CD4-positive, alpha-beta T cell treated with Interleukin-2 at 100 ng/mL for 4 hours (primary cell): ENCODE results near the gene PTCH1.

Source experiments
- DNase-seq: peaks from one replicate; pipeline ENCODE4 v3.0.0-alpha.2; 2020; ENCODE audit warnings: low spot score

Gene PTCH1

GRCh38 chr9:95516734-95517558, at the start of gene PTCH1:
PTCH1 (minus strand) TSS chr9:95516971.
- DNase-seq = peak; percentile 18

- DNase-seq = no peak
These were observed 49.2 kb upstream of the PTCH1 start for GRCh38 chr9:95565982-95566381.

DNA sequence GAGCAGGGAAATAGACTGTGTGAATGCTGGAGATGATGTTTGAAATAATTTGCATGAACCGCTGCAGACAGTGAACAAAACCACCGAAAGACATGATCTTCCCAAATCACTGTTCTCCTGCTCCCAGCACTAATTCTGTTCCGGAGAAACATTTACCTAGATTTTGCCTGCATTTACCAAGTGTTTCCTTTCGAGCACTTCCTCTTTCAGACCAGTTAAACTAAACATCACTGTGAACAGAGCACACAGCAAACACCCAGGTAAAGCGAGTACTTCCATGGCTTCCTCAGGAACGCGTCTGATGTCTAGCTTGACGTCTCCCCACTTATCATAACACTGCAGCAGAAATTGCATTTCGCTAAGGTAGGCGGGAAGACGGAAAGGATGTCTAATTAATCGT, 45.1 kb upstream of the PTCH1 start:
- no peak for DNase-seq

- DNase-seq = no peak
These were observed 40.4 kb upstream of the PTCH1 start for GRCh38 chr9:95557142-95557541.

GRCh38 chr9:95556521-95556920, 39.8 kb upstream of the PTCH1 start:
- DNase-seq = no peak

GRCh38 chr9:95552814-95553546, 36.2 kb upstream of the PTCH1 start:
- no peak for DNase-seq

DNA sequence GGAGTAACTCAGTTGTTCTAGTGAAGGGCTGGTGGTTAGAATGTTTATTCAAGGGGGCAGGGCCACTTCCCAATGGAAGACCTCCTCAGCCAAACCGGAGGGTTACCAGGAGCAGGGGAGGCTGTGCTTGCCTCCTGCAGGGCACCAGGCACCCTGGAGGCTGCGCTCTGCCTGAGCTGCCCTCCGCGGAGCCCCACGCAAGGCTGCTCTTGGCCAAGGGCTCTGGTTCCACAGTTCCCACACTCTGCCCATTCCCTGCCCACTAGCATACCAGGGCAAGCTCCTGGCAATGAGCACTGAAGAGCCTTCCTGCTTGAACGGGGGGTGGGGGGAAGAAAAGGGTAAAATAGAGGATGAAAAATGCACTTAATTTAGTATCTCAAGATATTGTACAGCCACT, 35.5 kb upstream of the PTCH1 start:
- no peak for DNase-seq

- DNase-seq = no peak
These were observed 34.6 kb upstream of the PTCH1 start for GRCh38 chr9:95551406-95551805.

DNA sequence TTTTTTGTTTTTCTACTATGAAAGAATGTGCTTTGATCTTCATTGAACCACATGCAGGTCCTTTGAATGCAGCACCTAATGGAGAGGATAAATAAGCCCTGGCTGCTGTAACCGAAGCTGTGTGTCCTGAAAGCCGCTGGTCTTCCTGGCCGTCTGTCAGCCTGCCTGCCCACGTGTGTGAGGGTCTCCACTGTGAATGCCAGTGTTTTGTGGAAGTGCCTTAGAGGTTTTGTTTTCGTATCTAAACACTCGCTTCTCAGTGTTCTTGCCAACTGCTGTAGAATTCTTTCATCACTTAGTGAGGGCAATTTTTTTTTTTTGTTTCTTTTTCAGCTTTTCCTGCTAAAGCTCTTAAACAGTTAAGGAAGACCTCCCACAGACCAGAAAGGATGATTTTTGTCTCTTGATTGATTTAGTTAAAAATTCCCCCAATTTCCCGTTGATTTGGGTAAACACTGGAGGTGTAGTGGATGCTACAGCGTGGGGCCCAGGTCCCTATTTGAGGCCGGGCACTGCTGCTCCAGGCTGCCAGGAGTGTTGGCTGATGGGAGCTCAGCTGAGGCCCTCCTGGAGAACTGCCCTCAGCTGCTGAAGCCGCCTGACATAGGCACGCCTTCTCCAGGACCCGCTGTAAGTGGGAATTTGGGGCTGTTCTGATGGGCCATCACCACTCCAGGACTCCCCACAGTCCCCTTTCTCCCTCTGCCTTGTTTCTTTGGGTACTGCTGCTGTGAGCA, 29.2 kb upstream of the PTCH1 start:
- no peak for DNase-seq

DNA sequence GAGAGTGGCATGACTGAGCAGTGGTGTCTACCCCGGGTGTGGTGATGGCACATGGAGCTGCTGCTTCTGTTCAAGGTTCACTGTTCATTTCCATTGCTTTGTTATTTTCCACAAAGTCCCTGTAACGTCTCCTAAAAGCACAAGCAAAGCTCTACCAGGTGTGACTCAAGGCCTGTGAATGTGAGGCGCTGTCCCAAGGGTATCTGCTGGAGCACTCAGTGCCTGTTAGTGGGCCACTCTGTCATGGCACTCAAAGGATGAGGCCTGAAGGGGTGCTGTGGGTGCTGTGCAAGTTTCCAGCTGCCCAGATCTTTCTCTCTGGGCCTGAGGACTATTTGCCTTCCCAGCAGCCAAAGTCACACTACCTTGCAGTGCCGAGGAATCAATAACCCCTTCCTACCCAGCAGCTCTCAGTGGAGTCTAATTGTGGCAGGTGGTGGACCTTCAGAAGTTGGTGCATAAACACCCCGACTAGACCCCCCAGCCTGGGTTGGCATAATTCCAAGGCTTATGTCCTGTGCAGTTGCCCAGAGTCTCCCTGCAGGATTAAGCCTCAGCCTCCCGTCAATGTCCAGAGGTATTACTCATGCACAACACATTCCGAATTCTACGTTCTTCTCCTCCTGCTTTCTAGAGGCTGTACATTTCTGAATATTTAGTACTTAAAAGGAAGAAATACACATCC, 17.4 kb upstream of the PTCH1 start:
- no peak for DNase-seq

GRCh38 chr9:95529910-95530309, 13.1 kb upstream of the PTCH1 start:
- no peak for DNase-seq

GRCh38 chr9:95528908-95529502, 12.2 kb upstream of the PTCH1 start:
- no peak for DNase-seq

GRCh38 chr9:95522871-95523370, 6.2 kb upstream of the PTCH1 start:
- DNase-seq = no peak

- DNase-seq = no peak
These were observed 4.9 kb upstream of the PTCH1 start for GRCh38 chr9:95521699-95522098.

DNA sequence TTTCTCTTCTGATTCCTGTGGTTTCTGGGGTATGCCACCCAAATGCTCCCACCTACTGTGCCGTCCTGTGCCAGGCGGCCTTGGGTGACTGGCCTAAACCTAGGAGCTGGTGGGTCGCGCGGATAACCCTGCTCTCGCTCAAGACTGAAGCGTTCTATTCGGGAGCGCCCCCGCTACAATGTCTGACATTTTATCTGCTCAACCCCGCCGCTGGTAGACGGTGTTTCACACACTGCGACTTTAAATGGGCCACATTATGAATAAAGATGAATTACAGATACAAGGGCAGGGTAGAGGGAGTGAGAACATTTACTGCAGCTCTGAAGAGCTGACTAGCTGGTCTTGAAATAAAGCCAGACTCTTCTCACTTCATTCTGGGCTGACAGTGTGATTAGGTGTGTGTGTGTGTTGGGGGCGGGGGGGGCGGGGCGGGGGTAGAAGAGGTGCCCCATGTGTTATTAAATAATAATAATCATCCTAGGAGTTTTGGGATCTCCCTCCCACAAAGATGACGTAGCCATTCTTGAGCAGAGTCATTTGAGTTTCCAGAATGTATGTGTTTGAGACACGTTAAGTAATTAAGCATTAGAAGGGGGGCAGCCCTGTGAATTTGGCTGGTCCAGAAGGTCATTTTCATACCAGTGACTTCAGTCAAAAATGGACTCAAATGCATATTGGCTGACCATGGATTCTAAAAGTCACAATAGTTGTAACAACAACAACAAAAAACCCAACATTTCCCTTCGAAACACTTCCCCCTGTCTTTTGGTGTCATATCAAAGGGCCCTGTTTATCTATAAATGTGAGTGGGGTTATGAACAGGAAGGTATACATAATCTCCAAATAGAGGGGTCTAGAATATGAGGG, 1.0 kb upstream of the PTCH1 start:
- DNase-seq = no peak

DNA sequence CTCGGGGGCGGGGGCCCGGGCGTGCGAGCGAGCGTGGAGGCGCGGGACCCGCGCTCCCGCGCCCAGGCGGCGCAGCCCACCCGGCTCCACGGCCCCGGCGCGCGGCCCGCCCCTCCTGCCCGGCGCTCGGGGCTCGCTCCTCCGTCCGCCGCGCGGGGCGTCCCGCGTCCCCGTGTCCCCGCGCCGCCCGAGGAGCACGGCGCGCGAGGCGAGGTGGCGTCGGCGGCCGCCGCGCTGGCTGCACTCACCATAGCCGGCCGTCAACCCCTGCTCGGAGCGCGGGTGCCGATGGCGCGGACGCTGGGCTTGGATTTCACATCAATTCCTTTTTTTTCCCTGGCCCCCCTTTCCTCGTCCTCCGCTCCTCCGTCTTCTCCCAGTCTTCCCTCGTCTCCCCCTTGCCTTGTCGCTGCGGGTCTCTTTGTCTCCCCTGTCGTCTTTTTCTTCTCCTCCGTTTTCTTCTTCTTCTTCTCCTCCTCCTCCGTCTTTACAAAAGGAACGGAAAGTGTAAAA, 494 bp downstream of the PTCH1 start:
- no peak for DNase-seq

DNA sequence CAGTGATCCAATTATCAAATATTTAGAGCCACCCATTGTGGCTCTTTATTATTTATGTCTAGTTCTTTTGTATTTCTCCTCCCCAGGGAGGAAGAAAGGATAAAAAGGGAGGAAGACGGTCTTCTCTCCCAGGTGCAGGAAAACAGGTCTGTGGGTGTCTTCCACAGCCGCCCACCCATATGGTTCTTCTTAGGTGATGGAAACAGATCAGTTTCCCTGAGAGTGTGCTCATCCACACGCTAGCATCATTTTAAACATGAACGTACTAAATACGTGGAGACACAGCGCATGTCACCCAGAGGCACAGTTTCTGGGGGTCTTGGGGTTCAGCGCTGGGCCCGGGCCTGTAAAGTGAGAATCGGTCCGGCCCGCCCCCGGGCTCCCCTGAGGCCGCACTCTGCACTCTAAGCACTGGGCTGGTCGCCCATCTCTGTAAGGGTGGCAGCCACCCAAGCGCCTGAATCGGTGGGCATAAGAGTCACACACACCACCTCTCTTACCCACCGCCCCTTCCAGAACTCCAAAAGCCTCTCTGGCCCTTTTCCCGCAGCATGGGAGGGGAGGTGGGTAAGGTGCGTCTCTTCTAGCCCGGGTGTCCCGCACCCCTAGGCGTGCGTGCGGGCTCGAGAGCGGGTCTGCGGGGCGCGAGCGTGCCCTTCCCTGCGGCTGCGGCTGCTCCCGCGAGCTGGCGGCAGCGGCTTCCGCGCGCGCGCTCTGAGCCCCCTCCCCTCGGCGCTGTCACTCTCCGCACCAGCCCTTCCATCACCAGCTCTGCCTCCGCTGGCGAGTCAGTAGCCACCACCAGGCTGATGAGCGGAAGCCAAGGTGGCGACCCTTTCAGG, 1.3 kb downstream of the PTCH1 start:
- peak; percentile 14 for DNase-seq

- no peak for DNase-seq
These were observed 2.4 kb downstream of the PTCH1 start for GRCh38 chr9:95514342-95514741.

DNA sequence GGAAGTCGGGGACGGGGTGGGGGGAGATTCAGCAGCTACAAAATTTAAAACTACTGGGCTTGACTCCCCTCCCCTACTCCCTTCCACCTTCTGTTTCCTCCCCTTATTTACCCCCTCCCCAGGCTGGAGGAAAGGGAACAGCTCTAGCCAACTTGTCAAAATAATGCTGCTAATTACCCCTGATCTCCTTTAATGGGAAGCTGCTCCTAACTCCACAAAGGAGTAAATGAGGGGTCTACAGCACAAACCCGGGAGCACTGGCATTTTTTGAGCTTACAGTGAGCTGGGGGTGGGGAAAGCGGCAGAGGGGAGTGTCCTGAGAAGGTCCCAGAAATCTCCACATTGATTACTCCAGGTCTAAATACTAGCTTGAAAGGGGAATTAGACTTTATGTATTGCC, 3.1 kb downstream of the PTCH1 start:
- no peak for DNase-seq

DNA sequence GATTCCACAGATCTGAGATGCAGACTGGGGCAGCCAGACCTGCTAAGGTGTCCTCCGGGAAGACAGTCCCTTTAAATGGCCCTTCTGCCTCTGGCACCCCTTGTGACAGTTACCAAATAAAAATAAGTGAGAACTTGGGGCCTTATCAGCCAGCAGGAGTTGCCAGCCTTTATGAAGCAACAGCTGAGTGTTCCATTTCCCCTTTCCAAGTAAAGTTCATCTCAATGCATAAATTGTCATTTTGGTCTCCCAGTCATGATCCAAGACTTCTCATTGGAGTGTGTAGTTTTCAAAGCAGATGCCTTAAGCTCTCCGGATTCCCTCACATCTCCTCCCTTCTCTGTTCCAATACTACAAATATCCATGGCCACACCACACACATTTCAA, 4.1 kb downstream of the PTCH1 start:
- DNase-seq = no peak
